Measurements from ENCODE around the gene MRPS31. TPM values are rescaled to one million over a fixed set of nuclear protein-coding genes. Genes with fewer than 3 reads are reported as not detected.

MRPS31 gene
- total RNA-seq, 2 experiments from 2014 or later, result 27.0 to 60.2 TPM

DNA sequence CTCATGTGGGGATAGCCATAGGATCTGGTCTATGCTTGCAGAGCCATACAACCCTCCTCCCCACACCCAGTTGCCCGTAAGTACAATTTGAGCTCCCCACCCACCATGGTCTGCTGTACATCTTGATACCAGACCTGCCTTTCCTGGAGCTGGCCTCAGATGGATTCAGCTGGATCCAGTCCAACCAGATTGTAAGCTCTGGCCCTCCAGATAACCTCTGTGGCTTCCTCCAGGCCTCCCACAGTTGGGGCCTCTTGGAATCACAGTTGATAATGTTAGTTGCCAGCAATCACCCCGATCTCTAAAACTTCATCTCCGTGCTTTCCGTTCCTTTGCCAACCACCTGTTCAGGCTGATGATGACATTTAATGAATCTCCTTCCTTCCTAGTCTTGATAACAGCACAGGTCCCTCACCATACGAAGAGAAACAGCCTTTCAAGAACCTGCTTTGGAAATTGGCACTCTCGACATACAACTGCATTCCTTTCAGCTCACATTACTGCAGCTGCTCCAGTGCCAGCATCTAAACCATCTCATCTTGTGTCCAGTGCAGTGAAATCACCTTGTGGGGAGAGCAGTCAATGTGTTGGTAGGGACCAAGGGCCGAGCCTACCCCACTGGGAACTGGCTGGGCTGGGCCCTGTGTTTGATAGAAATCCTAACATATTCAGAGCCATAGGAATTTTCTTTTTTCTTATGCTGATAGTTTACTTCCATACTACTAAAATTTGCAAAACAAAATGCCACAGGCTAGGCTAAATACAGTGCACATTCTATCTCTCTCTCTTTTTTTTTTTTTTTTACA, 89.4 kb downstream of the MRPS31 start:
- no peaks in the 10 kb centered on the region for H3K36me3 ChIP-seq (ENCODE audit: insufficient read depth, low read length)
- no peaks in the 10 kb centered on the region for H4K20me1 ChIP-seq (ENCODE audit: insufficient read depth, low read length)
- POLR2A ChIA-PET, result interaction anchor here (0.6 to 1.4 kb wide), 7 partner anchors 9 to 1258 kb away, joined by 3 to 7 read pairs (median 3); no protein-coding TSS in a partner anchor
- no peak overlapping the region for H3K27ac ChIP-seq (ENCODE audit: low read depth, low read length, poor library complexity, severe bottlenecking)
- intact Hi-C loops (cut with micrococcal nuclease; ENCODE audit: unreplicated experiment), result loop anchor here (1.0 to 5.0 kb wide), 4 partner anchors 554 to 997 kb away; no protein-coding TSS in a partner anchor
- H3K4me2 ChIP-seq (ENCODE audit: low read length), result peak overlapping the region; percentile 44
- peak overlapping the region; percentile 79; the same call in 1 of the 2 replicates for H2AFZ ChIP-seq (ENCODE audit: low read length)
- no peaks in the 10 kb centered on the region for H3K9me3 ChIP-seq (ENCODE audit: low read length)
- H3K9me2 ChIP-seq (ENCODE audit: insufficient read depth, low read length), result no peaks in the 10 kb centered on the region
- no peak for DNase-seq (ENCODE audit: low spot score)
- peak overlapping the region; percentile 0 for H3K4me3 ChIP-seq (ENCODE audit: low read depth, low read length, poor library complexity, severe bottlenecking)
- CTCF ChIA-PET (ENCODE audit: unreplicated experiment), result interaction anchor here (0.6 to 3.4 kb wide), 5 partner anchors 9 to 213 kb away, joined by 3 to 26 read pairs (median 4); no protein-coding TSS in a partner anchor
- H3K4me1 ChIP-seq (ENCODE audit: insufficient read depth, low read length, poor library complexity, severe bottlenecking), result peaks cover 39% of the 10 kb centered on the region
- TF ChIP-seq, protein P1, sequence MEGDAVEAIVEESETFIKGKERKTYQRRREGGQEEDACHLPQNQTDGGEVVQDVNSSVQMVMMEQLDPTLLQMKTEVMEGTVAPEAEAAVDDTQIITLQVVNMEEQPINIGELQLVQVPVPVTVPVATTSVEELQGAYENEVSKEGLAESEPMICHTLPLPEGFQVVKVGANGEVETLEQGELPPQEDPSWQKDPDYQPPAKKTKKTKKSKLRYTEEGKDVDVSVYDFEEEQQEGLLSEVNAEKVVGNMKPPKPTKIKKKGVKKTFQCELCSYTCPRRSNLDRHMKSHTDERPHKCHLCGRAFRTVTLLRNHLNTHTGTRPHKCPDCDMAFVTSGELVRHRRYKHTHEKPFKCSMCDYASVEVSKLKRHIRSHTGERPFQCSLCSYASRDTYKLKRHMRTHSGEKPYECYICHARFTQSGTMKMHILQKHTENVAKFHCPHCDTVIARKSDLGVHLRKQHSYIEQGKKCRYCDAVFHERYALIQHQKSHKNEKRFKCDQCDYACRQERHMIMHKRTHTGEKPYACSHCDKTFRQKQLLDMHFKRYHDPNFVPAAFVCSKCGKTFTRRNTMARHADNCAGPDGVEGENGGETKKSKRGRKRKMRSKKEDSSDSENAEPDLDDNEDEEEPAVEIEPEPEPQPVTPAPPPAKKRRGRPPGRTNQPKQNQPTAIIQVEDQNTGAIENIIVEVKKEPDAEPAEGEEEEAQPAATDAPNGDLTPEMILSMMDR (conservative IDR thresholded peaks at IDR 0.05; ENCODE audit: low read length), result no peak
- no peak for TF ChIP-seq EZH2phosphoT487 (IDR thresholded peaks at IDR 0.05; ENCODE audit: borderline replicate concordance, low read depth, low read length)
- no peaks in the 10 kb centered on the region for H3K79me2 ChIP-seq (ENCODE audit: insufficient read depth, low read depth, low read length)
- BruUV-seq (replicated peaks), result no TSS peak

DNA sequence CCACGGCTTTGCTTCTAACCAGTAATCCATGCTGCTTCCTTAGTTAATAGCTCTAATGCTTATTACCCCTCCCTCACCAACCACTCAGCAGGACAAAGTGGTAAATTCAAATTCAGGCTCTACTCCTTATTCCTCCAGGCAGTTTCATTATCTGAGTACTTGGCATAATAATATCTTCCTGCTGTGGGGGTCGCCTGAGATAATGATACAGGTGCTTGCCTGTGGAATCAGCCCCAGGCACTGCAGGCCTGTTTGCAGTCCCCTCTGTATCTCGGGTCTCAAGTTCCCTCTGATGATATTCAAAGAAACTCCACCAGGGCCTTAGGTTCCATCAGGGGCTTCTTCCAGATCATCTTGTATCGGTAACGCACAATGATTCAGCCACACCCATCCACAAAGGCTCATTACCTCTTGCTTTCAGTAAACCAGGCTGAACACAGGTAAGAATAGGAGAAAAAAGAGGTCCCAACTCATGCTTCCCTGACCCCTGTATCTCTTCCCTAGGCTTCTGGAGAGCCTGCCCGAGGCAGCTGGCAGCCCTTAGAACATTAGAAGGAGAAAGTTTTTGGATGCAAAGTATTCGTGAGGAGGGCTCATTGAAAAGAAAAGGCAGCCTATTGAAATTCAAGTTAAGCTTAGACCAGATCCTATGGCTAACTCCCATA, 90.2 kb downstream of the MRPS31 start:
- H3K9me2 ChIP-seq (ENCODE audit: insufficient read depth, low read length), result no peaks in the 10 kb centered on the region
- ChIA-PET POLR2A (interaction anchor here (0.9 kb wide), 1 partner anchor 8 kb away, joined by 4 read pairs; no protein-coding TSS in a partner anchor), CTCF (ENCODE audit: unreplicated experiment) (interaction anchor here (0.6 to 3.4 kb wide), 3 partner anchors 12 to 100 kb away, joined by 3 to 26 read pairs (median 3); no protein-coding TSS in a partner anchor)
- no TSS peak for BruUV-seq (replicated peaks)
- H3K9me3 ChIP-seq (ENCODE audit: low read length), result no peaks in the 10 kb centered on the region
- H3K4me2 ChIP-seq (ENCODE audit: low read length), result peak overlapping the region; percentile 44
- H2AFZ ChIP-seq (ENCODE audit: low read length), result peak overlapping the region; percentile 79; the same call in 1 of the 2 replicates
- no peak overlapping the region for H3K4me3 ChIP-seq (ENCODE audit: low read depth, low read length, poor library complexity, severe bottlenecking)
- H4K20me1 ChIP-seq (ENCODE audit: insufficient read depth, low read length), result no peaks in the 10 kb centered on the region
- no peaks in the 10 kb centered on the region for H3K79me2 ChIP-seq (ENCODE audit: insufficient read depth, low read depth, low read length)
- H3K36me3 ChIP-seq (ENCODE audit: insufficient read depth, low read length), result no peaks in the 10 kb centered on the region
- H3K4me1 ChIP-seq (ENCODE audit: insufficient read depth, low read length, poor library complexity, severe bottlenecking), result peaks cover 39% of the 10 kb centered on the region
- H3K27ac ChIP-seq (ENCODE audit: low read depth, low read length, poor library complexity, severe bottlenecking), result no peak overlapping the region
- TF ChIP-seq, protein P1 (conservative IDR thresholded peaks at IDR 0.05; ENCODE audit: low read length), result no peak
- TF ChIP-seq EZH2phosphoT487 (IDR thresholded peaks at IDR 0.05; ENCODE audit: borderline replicate concordance, low read depth, low read length), result no peak
- intact Hi-C loops (cut with micrococcal nuclease; ENCODE audit: unreplicated experiment), result loop anchor here (5.0 kb wide), 2 partner anchors 553 to 903 kb away; no protein-coding TSS in a partner anchor
- DNase-seq (ENCODE audit: low spot score), result no peak

All from OCI-LY7 (cell line).